ENCODE measurements around the gene CFAP221. TPM values are rescaled to one million over a fixed set of nuclear protein-coding genes. Genes with fewer than 3 reads are reported as not detected.

Gene CFAP221
- polyA plus RNA-seq, 3 donors: 0.67 to 5.6 TPM; not detected in 1

- no peak overlapping the region for H3K27ac ChIP-seq (ENCODE audit: low read depth, low read length)
- WGBS, 3 donors: 42 to 61% (median 57%) methylated on average over 3 of the region's 3 CpGs
These were observed 13.0 kb upstream of the CFAP221 start for GRCh38 chr2:119531292-119531691.

GRCh38 chr2:119533560-119533959 lies 10.7 kb upstream of the CFAP221 start:
- no peak overlapping the region for H3K27ac ChIP-seq (ENCODE audit: low read depth, low read length)
- 68 to 89% (median 80%) methylated on average over 1 of the region's 1 CpG for WGBS, 3 donors

GRCh38 chr2:119536211-119536610 lies 8.0 kb upstream of the CFAP221 start:
- WGBS, 3 donors: 49 to 67% (median 56%) methylated on average over 6 of the region's 6 CpGs
- no peak overlapping the region for H3K27ac ChIP-seq (ENCODE audit: low read depth, low read length)

- no peak overlapping the region for H3K27ac ChIP-seq (ENCODE audit: low read depth, low read length)
- WGBS, 3 donors: 36 to 85% (median 58%) methylated on average over 1 of the region's 1 CpG
These were observed 7.5 kb upstream of the CFAP221 start for GRCh38 chr2:119536707-119537106.

- no peak overlapping the region for H3K27ac ChIP-seq (ENCODE audit: low read depth, low read length)
These were observed 6.5 kb upstream of the CFAP221 start for GRCh38 chr2:119537792-119538191.

GRCh38 chr2:119541476-119541875 lies 2.8 kb upstream of the CFAP221 start:
- no peak overlapping the region for H3K27ac ChIP-seq (ENCODE audit: low read depth, low read length)
- WGBS, 3 donors: 71 to 95% (median 75%) methylated on average over 2 of the region's 2 CpGs

- no peak overlapping the region for H3K27ac ChIP-seq (ENCODE audit: low read depth, low read length)
- 62 to 68% (median 64%) methylated on average over 11 of the region's 11 CpGs for WGBS, 3 donors
These were observed 758 bp downstream of the CFAP221 start for GRCh38 chr2:119544939-119545475.

GRCh38 chr2:119545754-119546446 lies 1.7 kb downstream of the CFAP221 start:
- H3K27ac ChIP-seq (ENCODE audit: low read depth, low read length): no peak overlapping the region
- 51 to 70% (median 69%) methylated on average over 6 of the region's 6 CpGs for WGBS, 3 donors

- 77 to 80% (median 77%) methylated on average over 1 of the region's 1 CpG for WGBS, 3 donors
These were observed 2.2 kb downstream of the CFAP221 start for GRCh38 chr2:119546447-119546767.

GRCh38 chr2:119548516-119549120 lies 4.4 kb downstream of the CFAP221 start:
- WGBS, 3 donors: 45 to 87% (median 78%) methylated on average over 2 of the region's 2 CpGs
- H3K27ac ChIP-seq (ENCODE audit: low read depth, low read length): no peak overlapping the region

More at GRCh38 chr2:119546447-119546767, 2.2 kb downstream of the CFAP221 start:
- H3K27ac ChIP-seq (ENCODE audit: low read depth, low read length): no peak overlapping the region

- WGBS, 3 donors: 39 to 81% (median 63%) methylated on average over 1 of the region's 1 CpG
- no peak overlapping the region for H3K27ac ChIP-seq (ENCODE audit: low read depth, low read length)
These were observed 5.0 kb downstream of the CFAP221 start for GRCh38 chr2:119549241-119549640.

- H3K27ac ChIP-seq (ENCODE audit: low read depth, low read length): no peak overlapping the region
- 49 to 84% (median 82%) methylated on average over 2 of the region's 2 CpGs for WGBS, 3 donors
These were observed 6.1 kb downstream of the CFAP221 start for GRCh38 chr2:119550346-119550745.

- 78 to 96% (median 83%) methylated on average over 1 of the region's 1 CpG for WGBS, 3 donors
- no peak overlapping the region for H3K27ac ChIP-seq (ENCODE audit: low read depth, low read length)
These were observed 6.6 kb downstream of the CFAP221 start for GRCh38 chr2:119550856-119551255.

GRCh38 chr2:119552902-119553301 lies 8.7 kb downstream of the CFAP221 start:
- H3K27ac ChIP-seq (ENCODE audit: low read depth, low read length): no peak overlapping the region
- 76 to 84% (median 84%) methylated on average over 3 of the region's 3 CpGs for WGBS, 3 donors

- no peak overlapping the region for H3K27ac ChIP-seq (ENCODE audit: low read depth, low read length)
- WGBS, 3 donors: 33 to 81% (median 78%) methylated on average over 7 of the region's 7 CpGs
These were observed 9.6 kb downstream of the CFAP221 start for GRCh38 chr2:119553687-119554344.

GRCh38 chr2:119565481-119565880 lies 21.2 kb downstream of the CFAP221 start:
- WGBS, 3 donors: 72 to 83% (median 73%) methylated on average over 2 of the region's 2 CpGs
- no peak overlapping the region for H3K27ac ChIP-seq (ENCODE audit: low read depth, low read length)

GRCh38 chr2:119567292-119567691 lies 23.0 kb downstream of the CFAP221 start:
- no peak overlapping the region for H3K27ac ChIP-seq (ENCODE audit: low read depth, low read length)

- H3K27ac ChIP-seq (ENCODE audit: low read depth, low read length): no peak overlapping the region
- 62 to 77% (median 68%) methylated on average over 3 of the region's 3 CpGs for WGBS, 3 donors
These were observed 30.0 kb downstream of the CFAP221 start for GRCh38 chr2:119574108-119574815.

GRCh38 chr2:119574864-119575263 lies 30.6 kb downstream of the CFAP221 start:
- no peak overlapping the region for H3K27ac ChIP-seq (ENCODE audit: low read depth, low read length)
- WGBS, 3 donors: 37 to 82% (median 45%) methylated on average over 2 of the region's 2 CpGs

Measured in adipose tissue (tissue), 3 donors.